HepG2 (cell line): Measurements from ENCODE around the gene PRMT7. TPM values are rescaled to one million over a fixed set of nuclear protein-coding genes. Genes with fewer than 3 reads are reported as not detected.

ENCODE experiments used
- AFF4 ChIP-seq: sonication (generic); formaldehyde crosslinking; IDR thresholded peaks from 2 replicates; pipeline ENCODE4 v1.4.0; 2020; ENCODE audit warnings: missing genetic modification reagents
- CCDC6 ChIP-seq: sonication (generic); formaldehyde crosslinking; IDR thresholded peaks from 2 replicates; pipeline ENCODE4 v1.8.1; 2022; ENCODE audit warnings: mild to moderate bottlenecking, missing genetic modification reagents, moderate library complexity
- FIP1L1 ChIP-seq: fragments of 200-400 bp; formaldehyde crosslinking; IDR thresholded peaks from 2 replicates; pipeline ENCODE4 v1.6.1; 2018; ENCODE audit warnings: low read depth, mild to moderate bottlenecking, low read length, moderate library complexity, borderline replicate concordance; ENCODE audit not compliant: insufficient read depth
- HNF1A ChIP-seq, 2 experiments: sonication (generic) in 1 of 2; formaldehyde crosslinking in 1 of 2; IDR thresholded peaks; 2 replicates each; pipeline versions ENCODE4 v1.4.0 to v1.6.1; 2016 to 2020; ENCODE audit warnings: borderline replicate concordance in 1 of 2, low read depth in 1 of 2, mild to moderate bottlenecking in 1 of 2, missing genetic modification reagents in 1 of 2
- MAZ ChIP-seq, 2 experiments: sonication (generic) in 1 of 2; formaldehyde crosslinking in 1 of 2; IDR thresholded peaks; 2 replicates each; pipeline versions ENCODE4 v1.5.0 to v1.6.1; 2012 to 2020; ENCODE audit warnings: low read depth in 2 of 2, mild to moderate bottlenecking in 2 of 2, borderline replicate concordance in 1 of 2, improper control_type of control experiment in 1 of 2, low read length in 1 of 2, missing genetic modification reagents in 1 of 2, moderate library complexity in 1 of 2
- PHF20 ChIP-seq: sonication (generic); formaldehyde crosslinking; IDR thresholded peaks from 2 replicates; pipeline ENCODE4 v1.5.0; 2020; ENCODE audit warnings: mild to moderate bottlenecking, missing genetic modification reagents
- RELA ChIP-seq: sonication (generic); formaldehyde crosslinking; IDR thresholded peaks from 2 replicates; pipeline ENCODE4 v1.4.0; 2020; ENCODE audit warnings: missing genetic modification reagents
- SP4 ChIP-seq: sonication (generic); formaldehyde crosslinking; IDR thresholded peaks from 2 replicates; pipeline ENCODE4 v1.8.1; 2023; ENCODE audit warnings: mild to moderate bottlenecking, missing genetic modification reagents
- SRF ChIP-seq: IDR thresholded peaks from 2 replicates; pipeline ENCODE4 v1.6.1; 2011; ENCODE audit warnings: mild to moderate bottlenecking, low read depth, low read length, moderate library complexity
- TP53 ChIP-seq: sonication (generic); formaldehyde crosslinking; conservative IDR thresholded peaks from 2 replicates; pipeline ENCODE4 v1.4.0; 2020; ENCODE audit warnings: missing genetic modification reagents
- XBP1 ChIP-seq: sonication (generic); formaldehyde crosslinking; IDR thresholded peaks from 2 replicates; pipeline ENCODE4 v1.5.0; 2020; ENCODE audit warnings: missing genetic modification reagents
- ZFP82 ChIP-seq: sonication (generic); formaldehyde crosslinking; IDR thresholded peaks from 2 replicates; pipeline ENCODE4 v1.5.1; 2020; ENCODE audit warnings: mild to moderate bottlenecking, missing genetic modification reagents, borderline replicate concordance
- ZFY ChIP-seq: sonication (generic); formaldehyde crosslinking; IDR thresholded peaks from 2 replicates; pipeline ENCODE4 v1.4.0; 2020; ENCODE audit warnings: missing genetic modification reagents
- ZNF30 ChIP-seq: sonication (generic); formaldehyde crosslinking; IDR thresholded peaks from 2 replicates; pipeline ENCODE4 v1.5.0; 2020; ENCODE audit warnings: mild to moderate bottlenecking, missing genetic modification reagents
- ZNF343 ChIP-seq: sonication (generic); formaldehyde crosslinking; IDR thresholded peaks from 2 replicates; pipeline ENCODE4 v1.4.0; 2020; ENCODE audit warnings: mild to moderate bottlenecking, missing genetic modification reagents
- ZNF552 ChIP-seq: sonication (generic); formaldehyde crosslinking; IDR thresholded peaks from 2 replicates; pipeline ENCODE4 v1.9.0; 2022; ENCODE audit warnings: missing genetic modification reagents, mild to moderate bottlenecking, borderline replicate concordance
- ZNF577 ChIP-seq: sonication (generic); formaldehyde crosslinking; IDR thresholded peaks from 2 replicates; pipeline ENCODE4 v1.4.0; 2020; ENCODE audit warnings: mild to moderate bottlenecking, low read depth, missing genetic modification reagents, borderline replicate concordance
- ZSCAN21 ChIP-seq: sonication (generic); formaldehyde crosslinking; IDR thresholded peaks from 2 replicates; pipeline ENCODE4 v1.8.0; 2022; ENCODE audit warnings: mild to moderate bottlenecking, missing genetic modification reagents, moderate library complexity, borderline replicate concordance
- polyA plus RNA-seq, 8 experiments: library from polyadenylated mRNA; depleted of rRNA in 3 of 8; stranded (reverse) in 7 of 8; unstranded in 1 of 8; fragments of >200 nt; fragmentation: Illumina TruSeq in 4 of 8; extraction: Trizol in 4 of 8; gene quantifications; 2 replicates each; pipeline versions ENCODE4 v1.2.1 to v1.2.3, GENCODE V29; 2011 to 2016; ENCODE audit warnings: low read depth in 4 of 8, missing spikeins in 1 of 8, mixed read lengths in 1 of 8; ENCODE audit not compliant: insufficient read depth in 1 of 8
- total RNA-seq, 5 experiments: library from RNA; depleted of rRNA; stranded (reverse); fragments of >200 nt; fragmentation: Illumina TruSeq; extraction: Trizol; gene quantifications; 2 replicates each; pipeline ENCODE4 v1.2.3, GENCODE V29; 2016; ENCODE audit warnings: low read depth in 1 of 5

PRMT7 gene
- total and polyA plus RNA-seq, 2 of the 13 experiments (the other 11 are each of a cell fraction or from before 2014, with no cell fraction given): 47.5 to 55.0 TPM

GRCh38 chr16:68328151-68328859, 17.5 kb downstream of the PRMT7 start (continued):
- TF ChIP-seq FIP1L1: no peak
- peak; percentile 57; the same call in 1 of the 2 replicates for TF ChIP-seq ZNF343 (CRISPR knock-in tag)
- TF ChIP-seq ZNF552: no peak
- no peak for TF ChIP-seq HNF1A (IDR thresholded peaks at IDR 0.05; ENCODE audit: low read depth)
- TF ChIP-seq HNF1A (CRISPR knock-in tag; IDR thresholded peaks at IDR 0.05; ENCODE audit: borderline replicate concordance): peak; percentile 76; the same call in 1 of the 2 replicates
- TF ChIP-seq ZFY: no peak
- 0 out of 2 replicates have a peak, but pooled peaks have one; percentile 74 for TF ChIP-seq CCDC6 (CRISPR knock-in tag)
- no peak for TF ChIP-seq ZFP82
- TF ChIP-seq AFF4: no peak
- no peak for TF ChIP-seq ZNF30 (CRISPR knock-in tag)
- TF ChIP-seq SRF: 0 out of 2 replicates have a peak, but pooled peaks have one; percentile 1
- TF ChIP-seq MAZ (IDR thresholded peaks at IDR 0.05; ENCODE audit: borderline replicate concordance, low read depth, low read length): no peak
- peak; percentile 32; the same call in 1 of the 2 replicates for TF ChIP-seq MAZ (CRISPR knock-in tag; IDR thresholded peaks at IDR 0.05; ENCODE audit: low read depth)
- no peak for TF ChIP-seq XBP1
- no peak for TF ChIP-seq PHF20 (CRISPR knock-in tag)
- TF ChIP-seq RELA: no peak
- no peak for TF ChIP-seq ZSCAN21 (CRISPR knock-in tag)
- no peak for TF ChIP-seq TP53 (CRISPR knock-in tag)
- TF ChIP-seq SP4 (CRISPR knock-in tag): no peak
- no peak for TF ChIP-seq ZNF577 (CRISPR knock-in tag)
